HG02885 (cell line): Measurements from ENCODE around the gene ACACA.
"Not testable (repeated sequence)": the region's sequence is repeated elsewhere in the genome, so short reads cannot be mapped to it uniquely, and the experiment has no call there.

Source experiments
- ATAC-seq: cut with Tn5 transposase; IDR thresholded peaks from one replicate; pipeline ENCODE4 v1.9.1; 2021; ENCODE audit warnings: mild to moderate bottlenecking; ENCODE audit not compliant: unreplicated experiment, poor library complexity

ACACA gene

GRCh38 chr17:37143558-37143957 lies 263.1 kb downstream of the ACACA start:
- not testable (repeated sequence) for ATAC-seq

- ATAC-seq: no peak
Observed at GRCh38 chr17:37142294-37142896, 264.2 kb downstream of the ACACA start.

GRCh38 chr17:37138571-37139120 lies 268.0 kb downstream of the ACACA start:
- no peak for ATAC-seq

GRCh38 chr17:37137906-37138514 lies 268.6 kb downstream of the ACACA start:
- no peak for ATAC-seq

- ATAC-seq: no peak
Observed at GRCh38 chr17:37137070-37137610, 269.5 kb downstream of the ACACA start.

GRCh38 chr17:37135576-37135975 lies 271.1 kb downstream of the ACACA start:
- no peak for ATAC-seq

- ATAC-seq: no peak
Observed at GRCh38 chr17:37134050-37134449, 272.6 kb downstream of the ACACA start.

GRCh38 chr17:37133136-37133535 lies 273.5 kb downstream of the ACACA start:
- no peak for ATAC-seq

- no peak for ATAC-seq
Observed at GRCh38 chr17:37131669-37132611, 274.7 kb downstream of the ACACA start.

- ATAC-seq: no peak
Observed at GRCh38 chr17:37130984-37131446, 275.6 kb downstream of the ACACA start.

GRCh38 chr17:37124821-37125173 lies 281.8 kb downstream of the ACACA start:
- no peak for ATAC-seq

GRCh38 chr17:37123941-37124820 lies 282.5 kb downstream of the ACACA start:
- ATAC-seq: no peak

- no peak for ATAC-seq
Observed at GRCh38 chr17:37123386-37123785, 283.2 kb downstream of the ACACA start.

- ATAC-seq: no peak
Observed at GRCh38 chr17:37121616-37122015, 285.0 kb downstream of the ACACA start.

- no peak for ATAC-seq
Observed at GRCh38 chr17:37118366-37119137, 288.1 kb downstream of the ACACA start.

GRCh38 chr17:37117373-37118142 lies 289.1 kb downstream of the ACACA start:
- ATAC-seq: no peak

GRCh38 chr17:37116671-37117185 lies 289.9 kb downstream of the ACACA start:
- ATAC-seq: no peak

GRCh38 chr17:37111329-37111728 lies 295.3 kb downstream of the ACACA start:
- ATAC-seq: no peak
